Stimulated activated CD4-positive, alpha-beta T cell treated with anti-CD3 and anti-CD28 coated beads, TNF-alpha, amount 100 ng/mL, for 24 hours (primary cell): ENCODE results near the gene FOXJ1.
"Not testable (repeated sequence)": the region's sequence is repeated elsewhere in the genome, so short reads cannot be mapped to it uniquely, and the experiment has no call there.

Experiments used
- DNase-seq, 3 experiments: peaks; one replicate each; pipeline ENCODE4 v3.0.0-alpha.2; 2020; ENCODE audit warnings: low read depth in 3 of 3

FOXJ1 gene

GRCh38 chr17:76141212-76142038 is at the start of gene FOXJ1:
Gene FOXJ1 (minus strand): TSS chr17:76141245. CDS start chr17:76140395, 850 bp downstream.
- peak; percentile 76 to 91 (median 80) for DNase-seq

GRCh38 chr17:76189741-76190140 is 48.7 kb upstream of the FOXJ1 start:
- DNase-seq: no peak

- no peak for DNase-seq
Observed at GRCh38 chr17:76189247-76189646, 48.2 kb upstream of the FOXJ1 start.

- DNase-seq: no peak
Observed at GRCh38 chr17:76188213-76189016, 47.4 kb upstream of the FOXJ1 start.

- DNase-seq: not testable (repeated sequence)
Observed at GRCh38 chr17:76186774-76187173, 45.7 kb upstream of the FOXJ1 start.

GRCh38 chr17:76184290-76184689 is 43.2 kb upstream of the FOXJ1 start:
- no peak for DNase-seq

- peak; percentile 86 to 97 (median 94) for DNase-seq
Observed at GRCh38 chr17:76182016-76182764, 41.1 kb upstream of the FOXJ1 start.

GRCh38 chr17:76179496-76180467 is 38.7 kb upstream of the FOXJ1 start:
- DNase-seq: no peak

GRCh38 chr17:76178124-76178523 is 37.1 kb upstream of the FOXJ1 start:
- no peak for DNase-seq

GRCh38 chr17:76176701-76177574 is 35.9 kb upstream of the FOXJ1 start:
- no peak for DNase-seq

- no peak for DNase-seq
Observed at GRCh38 chr17:76174037-76174436, 33.0 kb upstream of the FOXJ1 start.

- DNase-seq: no peak
Observed at GRCh38 chr17:76173474-76173873, 32.4 kb upstream of the FOXJ1 start.

- no peak for DNase-seq
Observed at GRCh38 chr17:76171706-76172105, 30.7 kb upstream of the FOXJ1 start.

- no peak for DNase-seq
Observed at GRCh38 chr17:76170114-76170513, 29.1 kb upstream of the FOXJ1 start.

GRCh38 chr17:76166906-76167305 is 25.9 kb upstream of the FOXJ1 start:
- DNase-seq: no peak

GRCh38 chr17:76166168-76166567 is 25.1 kb upstream of the FOXJ1 start:
- DNase-seq: no peak

GRCh38 chr17:76164331-76164730 is 23.3 kb upstream of the FOXJ1 start:
- DNase-seq: no peak

- no peak for DNase-seq
Observed at GRCh38 chr17:76163919-76164318, 22.9 kb upstream of the FOXJ1 start.

GRCh38 chr17:76161619-76162266 is 20.7 kb upstream of the FOXJ1 start:
- no peak for DNase-seq
